Body of pancreas (tissue), 4 donors: Measurements from ENCODE around the gene SYNPO. TPM values are rescaled to one million over a fixed set of nuclear protein-coding genes. Genes with fewer than 3 reads are reported as not detected.

Experiments
- ATAC-seq: fragments of 150-250 bp; one replicate; pipeline ENCODE4 v1.9.1; 2016
- DNase-seq, 4 donors: peaks; one replicate each; pipeline ENCODE4 v3.0.0-alpha.2; 2019
- H3K27ac ChIP-seq, 4 donors: fragments of 200-600 bp; sonication (generic); 1 replicate in 3 of 4; 2 replicates in 1 of 4; pipeline versions ENCODE4 v1.5.1 to v1.6.1; 2016 to 2019; ENCODE audit warnings: mild to moderate bottlenecking in 1 of 4, mixed read lengths in 1 of 4, moderate library complexity in 1 of 4
- H3K27me3 ChIP-seq, 2 donors: fragments of 200-600 bp; sonication (generic); one replicate each; pipeline ENCODE4 v1.6.0; 2016; ENCODE audit warnings: mild to moderate bottlenecking in 1 of 2
- H3K36me3 ChIP-seq, 2 donors: fragments of 200-600 bp; sonication (generic); replicated peaks in 1 of 2; 2 replicates each; pipeline ENCODE4 v1.5.1; 2016; ENCODE audit warnings: low read depth in 2 of 2; ENCODE audit not compliant: insufficient read depth in 1 of 2
- H3K4me1 ChIP-seq: fragments of 200-600 bp; sonication (generic); one replicate; pipeline ENCODE4 v1.6.0; 2016
- H3K4me3 ChIP-seq, 2 donors: fragments of 200-600 bp; sonication (generic); 1 replicate in 1 of 2; 2 replicates in 1 of 2; pipeline ENCODE4 v1.5.1; 2016 to 2019
- H3K9me3 ChIP-seq, 3 donors: fragments of 200-600 bp; sonication (generic); 1 replicate in 2 of 3; 2 replicates in 1 of 3; pipeline ENCODE4 v1.5.1; 2016
- CTCF ChIP-seq, 7 experiments: fragments of 450-650 bp in 4 of 7; fragments of 200-600 bp in 3 of 7; sonication (generic) in 3 of 7; IDR thresholded peaks; one replicate each; pipeline ENCODE4 v1.5.1; 2016 to 2019; ENCODE audit warnings: antibody characterized with exemption in 7 of 7
- POLR2A ChIP-seq, 3 donors: fragments of 450-650 bp; IDR thresholded peaks; one replicate each; pipeline ENCODE4 v1.6.1; 2016; ENCODE audit warnings: antibody characterized with exemption in 3 of 3, mild to moderate bottlenecking in 2 of 3
- WGBS, 2 donors: methylation state at CpG; one replicate each; pipeline ENCODE4 v1.1.5; 2017; 5-methylcytosine and 5-hydroxymethylcytosine counted together
- intact Hi-C: fragments of 100-400 bp; cut with DNase I; formaldehyde crosslinking; loops from one replicate; pipeline ENCODE4 v1.15.1; 2023
- total RNA-seq, 2 donors: library from RNA; depleted of rRNA; stranded (reverse); fragments of >200 nt; gene quantifications; one replicate each; pipeline ENCODE4 v1.1.0, GENCODE V29; 2016

SYNPO gene
- total RNA-seq, 2 donors from 2014 or later, result 18.4 to 40.9 TPM

GRCh38 chr5:150641824-150642566, 1.5 kb downstream of the SYNPO start:
- H3K4me1 ChIP-seq, result peaks cover 87% of the 10 kb centered on the region
- H3K27ac ChIP-seq, result peak overlapping the region; percentile 86 to 88 (median 86)
- TF ChIP-seq POLR2A (IDR thresholded peaks at IDR 0.05), result no peak
- H3K36me3 ChIP-seq, result no peaks in the 10 kb centered on the region
- H3K27me3 ChIP-seq, result no peaks in the 10 kb centered on the region
- no peak overlapping the region for H3K4me3 ChIP-seq
- 64 to 73% methylated on average over 5 of the region's 5 CpGs for WGBS, 2 donors
- intact Hi-C loops, result no loop called here
- no peaks in the 10 kb centered on the region for H3K9me3 ChIP-seq
- ATAC-seq, result no peak
- DNase-seq, result no peak

- Histone ChIP-seq H3K4me1 (peaks cover 84% of the 10 kb centered on the region), H3K27ac (peak overlapping the region; percentile 86 to 88 (median 86)), H3K9me3 (no peaks in the 10 kb centered on the region), H3K36me3 (no peaks in the 10 kb centered on the region), H3K27me3 (no peaks in the 10 kb centered on the region), H3K4me3 (no peak overlapping the region)
- intact Hi-C loops, result no loop called here
- TF ChIP-seq CTCF (IDR thresholded peaks at IDR 0.05) (no peak), POLR2A (IDR thresholded peaks at IDR 0.05) (peak in 1 of 3 donors; percentile 31)
- DNase-seq (peak; percentile 72 to 86 (median 79)), ATAC-seq (peak; percentile 57)
- WGBS, 2 donors, result 50 to 63% methylated on average over 5 of the region's 5 CpGs
Observed at GRCh38 chr5:150642567-150642927, 2.1 kb downstream of the SYNPO start.

GRCh38 chr5:150642991-150643710, 2.7 kb downstream of the SYNPO start:
- Histone ChIP-seq H3K9me3 (no peaks in the 10 kb centered on the region), H3K4me3 (no peak overlapping the region), H3K27ac (peak overlapping the region; percentile 86 to 88 (median 86)), H3K36me3 (no peaks in the 10 kb centered on the region), H3K27me3 (no peaks in the 10 kb centered on the region), H3K4me1 (peaks cover 84% of the 10 kb centered on the region)
- 79 to 84% methylated on average over 10 to 12 of the region's 12 CpGs for WGBS, 2 donors
- no peak for DNase-seq
- intact Hi-C loops, result no loop called here
- no peak for ATAC-seq
- TF ChIP-seq POLR2A (IDR thresholded peaks at IDR 0.05) (no peak), CTCF (IDR thresholded peaks at IDR 0.05) (no peak)

GRCh38 chr5:150644058-150644457, 3.6 kb downstream of the SYNPO start:
- Histone ChIP-seq H3K9me3 (no peaks in the 10 kb centered on the region), H3K27me3 (no peaks in the 10 kb centered on the region), H3K27ac (peak overlapping the region in 3 of 4 donors; percentile 86 to 88 (median 86)), H3K4me1 (peaks cover 75% of the 10 kb centered on the region), H3K36me3 (peaks cover 0 to 5% of the 10 kb centered on the region in 2 donors), H3K4me3 (no peak overlapping the region)
- intact Hi-C loops, result no loop called here
- ATAC-seq (no peak), DNase-seq (no peak)
- 48 to 62% methylated on average over 5 of the region's 5 CpGs for WGBS, 2 donors
- TF ChIP-seq CTCF (IDR thresholded peaks at IDR 0.05), result no peak
- TF ChIP-seq POLR2A (IDR thresholded peaks at IDR 0.05), result no peak

GRCh38 chr5:150644514-150644913, 4.1 kb downstream of the SYNPO start:
- peak; percentile 66 to 83 (median 78) for DNase-seq
- peaks cover 70% of the 10 kb centered on the region for H3K4me1 ChIP-seq

More at GRCh38 chr5:150644514-150644913, 4.1 kb downstream of the SYNPO start:
- no peaks in the 10 kb centered on the region for H3K27me3 ChIP-seq
- H3K27ac ChIP-seq, result peak overlapping the region; percentile 0 to 88 (median 86)
- H3K9me3 ChIP-seq, result no peaks in the 10 kb centered on the region
- no peak for ATAC-seq
- no peak overlapping the region for H3K4me3 ChIP-seq
- H3K36me3 ChIP-seq, result peaks cover 0 to 5% of the 10 kb centered on the region in 2 donors
- no peak for TF ChIP-seq POLR2A (IDR thresholded peaks at IDR 0.05)
- no peak for TF ChIP-seq CTCF (IDR thresholded peaks at IDR 0.05)
- intact Hi-C loops, result no loop called here
- WGBS, 2 donors, result 20 to 46% methylated on average over 1 to 2 of the region's 2 CpGs
